Left kidney (tissue), 2 donors: ENCODE data around the gene DIDO1. TPM values are rescaled to one million over a fixed set of nuclear protein-coding genes. Genes with fewer than 3 reads are reported as not detected.
A peak's percentile ranks its signal among the peaks of the same experiment; 100 is the strongest.
"Not testable (repeated sequence)": the region's sequence is repeated elsewhere in the genome, so short reads cannot be mapped to it uniquely, and the experiment has no call there.

Experiments
- DNase-seq: peaks from one replicate; pipeline ENCODE4 v3.0.0-alpha.2; 2013
- polyA plus RNA-seq: library from polyadenylated mRNA; unstranded; fragments of 120-200 nt; gene quantifications from one replicate; pipeline ENCODE4 v1.2.1, GENCODE V29; 2013; ENCODE audit not compliant: insufficient read length

DIDO1 gene
- polyA plus RNA-seq, 1 donor = 66.2 TPM

DNA sequence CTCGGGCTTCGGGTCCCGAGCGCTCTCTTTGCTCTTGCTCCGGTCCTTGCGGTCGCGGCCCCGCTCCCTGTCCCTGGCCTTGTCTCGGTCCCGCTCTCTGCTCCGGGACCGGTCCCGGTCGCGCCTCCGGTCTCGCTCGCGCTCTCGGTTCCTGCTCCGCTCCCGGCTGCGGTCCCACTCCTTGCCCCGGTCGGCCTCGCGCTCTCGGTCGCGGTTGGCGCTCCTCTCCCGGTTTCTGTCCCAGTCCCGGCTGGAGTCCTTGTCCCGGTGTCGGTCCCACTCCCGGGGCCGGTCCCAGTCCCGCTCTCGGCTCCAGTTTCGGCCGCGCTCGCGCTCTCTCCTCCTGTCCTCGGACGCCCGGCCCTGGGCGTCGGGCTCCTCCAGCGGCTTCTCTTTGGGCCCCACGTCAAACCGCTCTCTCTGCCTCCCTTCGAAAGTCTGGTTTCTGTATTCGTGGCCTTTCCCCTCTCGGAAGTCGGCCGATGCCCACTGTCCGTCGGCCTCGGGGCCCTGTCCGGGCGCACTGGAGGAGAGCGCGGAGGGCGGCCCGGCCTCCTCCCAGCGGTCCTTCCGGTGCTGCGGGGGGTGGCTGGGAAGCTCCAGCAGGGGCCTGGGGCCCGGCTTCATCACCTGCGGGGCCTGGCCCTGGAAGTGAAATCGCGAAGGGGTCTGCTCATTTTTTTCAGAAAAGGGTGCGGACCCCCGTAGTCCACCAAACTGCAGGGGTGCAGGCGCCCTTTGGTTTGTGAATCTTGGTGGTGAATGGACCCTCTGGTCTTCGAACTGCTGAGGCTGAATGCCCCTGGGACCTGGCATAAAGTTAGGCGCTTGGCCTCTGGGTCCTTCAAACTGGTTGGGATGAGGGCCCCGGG, 46.8 kb downstream of the DIDO1 start:
- no peak for DNase-seq

DNA sequence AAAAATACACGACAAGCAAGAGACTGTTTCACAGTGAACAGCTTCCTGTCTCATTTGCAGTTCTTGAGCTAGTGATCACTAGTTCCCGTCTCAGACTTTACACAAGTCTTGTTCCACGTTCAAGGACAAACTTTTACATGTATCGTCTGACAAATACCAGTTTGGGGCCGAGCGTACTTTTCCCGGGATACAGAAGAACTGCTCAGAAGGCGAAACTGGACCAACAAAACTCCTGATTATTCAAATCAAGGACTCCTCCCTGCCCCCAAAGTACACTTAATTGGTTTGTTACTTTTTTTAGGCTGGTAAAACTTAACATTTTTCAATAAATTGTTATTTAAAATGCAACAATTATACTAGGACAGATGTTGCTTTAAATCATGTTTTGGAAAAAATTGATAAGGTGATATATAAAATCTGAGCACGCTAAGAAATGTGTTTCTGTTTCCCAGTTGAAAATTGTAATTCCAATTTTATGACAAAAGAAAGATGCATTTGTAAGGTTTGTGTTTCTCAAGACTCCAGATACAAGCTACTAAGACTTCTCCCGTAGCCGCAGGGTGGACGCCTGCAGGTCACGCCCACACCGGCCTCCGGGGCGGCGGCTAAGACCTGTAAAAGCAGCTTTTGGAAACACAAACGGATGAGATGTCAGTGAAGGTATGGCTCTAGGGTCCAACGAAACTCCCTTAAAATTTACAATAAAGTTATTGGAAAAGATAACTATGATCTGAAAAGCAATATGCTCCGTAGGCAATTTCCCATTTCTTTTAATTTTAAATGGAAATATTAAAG, 47.9 kb downstream of the DIDO1 start:
- no peak for DNase-seq

DNA sequence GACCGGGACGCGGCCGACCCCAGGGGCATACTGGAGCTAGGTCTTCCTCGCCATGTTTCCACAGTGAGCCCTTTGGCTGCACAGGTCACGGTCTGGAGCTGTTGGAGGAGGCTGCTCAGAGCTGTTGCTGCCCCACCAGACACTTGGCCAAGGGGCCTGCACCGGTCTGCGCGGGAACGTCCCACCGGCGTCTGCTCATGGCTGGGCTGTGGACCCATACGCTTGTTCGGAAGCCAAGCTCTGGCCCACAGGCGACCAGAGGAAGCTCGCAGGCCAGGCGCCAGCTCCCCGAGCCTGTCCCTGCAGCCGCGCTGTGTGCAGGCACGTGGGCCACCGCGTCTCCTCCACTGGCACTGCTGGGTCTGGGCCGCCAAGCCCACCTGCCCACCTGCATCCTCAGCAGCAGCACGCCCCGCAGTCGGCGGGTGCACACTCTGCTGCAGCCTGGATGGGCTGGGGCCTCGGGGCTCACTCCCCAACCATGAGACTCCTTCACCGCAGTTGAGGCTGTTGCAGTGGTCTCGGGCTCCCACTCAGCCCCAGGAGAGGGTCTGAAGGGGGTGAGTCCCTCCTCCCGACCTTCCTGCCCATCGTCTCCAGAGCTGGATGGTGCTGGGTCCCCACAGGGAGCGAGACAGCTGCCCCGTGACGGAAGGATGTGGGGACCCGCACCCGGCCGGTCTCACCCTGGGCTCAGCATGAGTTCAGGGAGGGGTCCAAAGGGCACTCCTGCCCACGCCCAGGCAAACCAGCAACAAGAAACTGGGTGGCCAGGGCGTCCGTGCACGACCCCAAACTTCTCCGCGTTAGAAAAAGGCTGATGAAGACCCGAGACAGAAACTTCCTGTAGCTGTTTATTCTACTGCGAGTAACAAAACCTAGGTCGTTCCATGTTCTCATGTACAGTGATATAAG, 49.1 kb downstream of the DIDO1 start:
- no peak for DNase-seq

DNA sequence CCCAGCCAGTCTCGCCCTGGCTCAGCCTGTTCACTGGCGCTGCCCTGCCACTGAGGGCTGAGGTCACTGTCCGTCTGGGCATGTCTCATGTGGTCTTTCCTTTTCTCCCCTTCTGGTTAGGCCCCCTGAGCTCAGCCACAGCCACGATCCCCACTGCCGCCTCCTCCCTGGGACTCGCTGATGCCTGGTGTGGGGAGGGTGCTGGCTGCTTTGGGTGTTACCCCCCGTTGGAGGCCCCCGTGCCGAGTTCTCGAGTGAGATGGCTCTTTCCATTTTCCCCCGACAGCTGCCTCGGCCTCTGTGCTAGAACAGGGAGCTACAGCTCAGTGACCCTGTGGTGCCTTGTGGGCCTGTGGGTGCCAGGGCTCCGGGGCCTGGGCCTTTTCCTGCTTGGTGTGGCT, 49.8 kb downstream of the DIDO1 start:
- DNase-seq = no peak

DNA sequence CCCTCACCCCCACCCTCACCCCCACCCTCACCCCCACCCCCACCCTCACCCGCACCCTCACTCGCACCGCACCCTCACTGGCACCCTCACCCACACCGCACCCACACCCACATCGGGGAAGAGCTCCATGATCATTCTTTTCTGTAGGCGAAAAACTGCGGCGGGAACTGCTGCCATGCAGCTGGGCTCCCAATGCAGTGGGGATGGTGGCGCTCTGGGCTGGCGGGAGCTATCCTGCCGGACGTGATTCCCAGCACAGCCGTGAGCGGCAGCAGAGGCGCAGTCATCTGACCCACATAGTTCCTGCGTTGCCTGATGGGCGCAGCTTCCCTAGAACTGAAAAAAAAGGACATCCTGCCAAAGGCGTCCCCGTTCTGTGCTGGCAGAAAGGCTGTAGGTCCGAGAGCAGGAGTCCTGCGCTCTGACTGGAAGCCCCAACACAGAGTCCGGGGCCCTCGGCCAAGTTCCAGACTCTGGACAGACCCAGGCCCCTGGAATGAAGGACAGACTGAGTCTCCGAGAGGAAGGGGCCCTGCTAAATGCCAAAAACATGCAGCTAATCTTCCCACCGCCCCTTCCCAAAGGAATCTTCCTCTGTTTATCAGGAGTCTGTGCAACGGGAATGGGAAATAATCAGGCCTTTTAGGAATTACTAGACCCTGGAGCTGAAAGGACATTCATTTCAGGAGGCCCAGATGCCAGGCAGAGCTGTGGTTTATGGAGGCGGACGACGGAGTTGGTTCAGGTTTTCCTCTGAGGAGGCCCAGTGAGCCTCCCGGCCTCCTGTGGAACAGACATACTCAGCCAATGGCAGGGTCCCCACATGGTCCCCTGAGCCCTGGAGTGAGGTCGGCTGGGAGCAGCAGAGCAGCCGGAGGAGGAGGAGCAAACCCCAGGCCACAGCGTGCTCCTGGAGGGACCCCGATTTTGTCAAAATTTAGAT, 50.6 kb downstream of the DIDO1 start:
- DNase-seq = peak; percentile 72

DNA sequence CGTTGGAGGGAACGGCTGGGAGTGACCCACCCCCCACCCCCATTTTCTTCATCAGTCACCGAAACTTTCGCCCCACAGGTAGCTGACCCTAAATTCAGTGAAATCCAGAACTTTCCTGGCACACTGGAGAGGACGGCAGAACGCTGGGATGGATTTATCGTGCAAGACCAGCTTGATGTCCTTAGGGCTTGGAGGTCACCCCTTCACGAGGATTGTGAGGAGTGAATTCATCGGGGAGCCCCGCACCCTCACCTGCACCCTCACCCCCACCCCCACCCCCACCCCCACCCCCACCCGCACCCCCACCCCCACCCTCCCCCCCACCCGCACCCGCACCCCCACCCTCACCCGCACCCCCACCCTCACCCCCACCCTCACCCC, 51.4 kb downstream of the DIDO1 start:
- DNase-seq = no peak

DNA sequence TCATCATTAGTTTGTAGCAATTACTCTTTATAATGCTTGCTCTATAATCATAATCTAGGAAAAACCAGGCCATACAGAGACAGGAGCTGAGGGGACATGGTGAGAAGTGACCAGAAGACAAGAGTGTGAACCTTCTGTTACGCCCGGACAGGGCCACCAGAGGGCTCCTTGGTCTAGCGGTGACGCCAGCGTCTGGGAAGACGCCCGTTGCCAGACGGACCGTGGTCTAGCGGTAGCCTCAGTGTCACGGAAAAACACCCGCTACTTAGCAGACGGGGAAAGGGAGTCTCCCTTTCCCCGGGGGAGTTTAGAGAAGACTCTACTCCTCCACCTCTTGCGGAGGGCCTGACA, 52.6 kb downstream of the DIDO1 start:
- not testable (repeated sequence) for DNase-seq

DNA sequence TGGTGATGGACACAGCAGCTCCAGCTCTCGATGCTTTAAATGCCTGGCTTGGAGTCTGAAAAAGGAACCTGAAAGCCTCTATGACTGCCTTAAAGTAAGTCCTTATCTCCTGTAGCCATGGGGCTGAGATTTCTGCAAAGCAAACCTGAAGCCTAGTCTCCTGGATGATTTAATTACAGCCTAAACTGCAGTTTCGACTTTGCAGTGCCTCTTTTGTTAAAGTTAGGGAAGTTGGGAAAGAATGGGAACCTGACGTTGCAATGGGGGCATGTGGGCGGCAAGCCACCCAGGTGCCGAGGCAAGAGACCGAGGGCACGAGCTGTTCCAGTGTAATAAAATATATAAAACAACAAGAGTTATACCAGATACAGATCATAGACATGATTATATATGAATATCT, 53.0 kb downstream of the DIDO1 start:
- no peak for DNase-seq

DNA sequence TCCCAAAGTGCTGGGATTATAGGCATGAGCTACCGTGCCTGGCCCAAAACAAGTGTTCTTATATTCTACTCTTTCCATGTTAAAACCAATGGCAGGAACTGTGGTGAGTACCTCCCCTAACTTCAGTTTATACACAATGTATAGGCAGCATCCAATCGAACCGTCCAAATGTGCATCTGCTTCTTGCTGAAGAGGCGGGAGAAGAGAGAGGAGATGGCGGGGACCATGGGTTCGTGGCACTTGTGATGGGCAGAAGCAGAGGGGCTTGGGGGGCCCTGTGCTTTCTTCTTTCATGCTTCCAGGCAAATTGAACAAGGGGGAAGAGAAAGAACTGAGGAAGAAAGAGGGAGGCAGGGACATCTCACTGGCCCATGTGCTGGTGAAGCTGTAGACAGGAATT, 53.4 kb downstream of the DIDO1 start:
- no peak for DNase-seq

DNA sequence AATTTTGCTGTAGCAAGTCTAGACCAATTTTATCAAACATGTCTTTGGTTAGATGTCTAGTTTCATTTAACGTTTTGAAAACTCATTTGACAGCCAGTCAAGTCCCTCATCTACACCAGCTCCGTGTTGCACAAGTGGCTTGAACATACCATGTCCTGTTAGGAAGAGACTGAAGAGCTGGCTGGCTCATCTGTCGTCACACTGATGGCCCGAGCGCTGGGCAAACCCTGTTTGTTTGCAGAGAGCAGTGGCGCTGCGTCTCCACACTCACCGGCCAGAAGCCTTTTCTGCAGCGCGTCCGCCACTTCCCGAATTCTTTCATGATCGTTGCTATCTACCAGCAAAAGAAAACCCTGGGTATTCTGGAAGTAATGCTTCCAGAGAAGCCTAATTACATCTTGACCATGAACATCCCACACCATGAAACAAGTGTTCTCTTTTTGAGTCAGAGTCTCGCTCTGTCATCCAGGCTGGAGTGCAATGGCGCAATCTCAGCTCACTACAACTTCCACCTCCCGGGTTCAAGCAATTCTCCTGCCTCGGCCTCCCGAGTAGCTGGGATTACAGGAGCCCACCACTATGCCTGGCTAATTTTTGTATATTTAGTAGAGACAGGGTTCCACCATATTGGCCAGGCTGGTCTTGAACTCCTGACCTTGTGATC, 54.0 kb downstream of the DIDO1 start:
- no peak for DNase-seq

DNA sequence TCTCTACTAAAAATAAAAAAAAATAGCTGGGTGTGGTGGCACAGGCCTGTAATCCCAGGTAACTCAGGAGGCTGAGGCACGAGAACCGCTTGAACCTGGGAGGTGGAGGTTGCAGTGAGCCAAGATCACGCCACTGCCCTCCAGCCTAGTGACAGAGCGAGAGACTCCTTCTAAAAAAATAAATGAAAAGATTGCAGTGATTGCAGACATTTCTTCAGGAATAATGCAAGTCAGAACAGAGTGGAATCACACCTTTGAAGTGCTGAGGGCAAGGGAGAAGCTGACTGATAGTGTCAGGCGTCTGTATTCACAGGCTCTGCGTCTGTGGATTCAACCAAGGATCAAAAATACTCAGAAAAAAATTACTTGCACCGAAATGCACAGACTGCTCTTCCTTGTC, 62.1 kb downstream of the DIDO1 start:
- DNase-seq = no peak

DNA sequence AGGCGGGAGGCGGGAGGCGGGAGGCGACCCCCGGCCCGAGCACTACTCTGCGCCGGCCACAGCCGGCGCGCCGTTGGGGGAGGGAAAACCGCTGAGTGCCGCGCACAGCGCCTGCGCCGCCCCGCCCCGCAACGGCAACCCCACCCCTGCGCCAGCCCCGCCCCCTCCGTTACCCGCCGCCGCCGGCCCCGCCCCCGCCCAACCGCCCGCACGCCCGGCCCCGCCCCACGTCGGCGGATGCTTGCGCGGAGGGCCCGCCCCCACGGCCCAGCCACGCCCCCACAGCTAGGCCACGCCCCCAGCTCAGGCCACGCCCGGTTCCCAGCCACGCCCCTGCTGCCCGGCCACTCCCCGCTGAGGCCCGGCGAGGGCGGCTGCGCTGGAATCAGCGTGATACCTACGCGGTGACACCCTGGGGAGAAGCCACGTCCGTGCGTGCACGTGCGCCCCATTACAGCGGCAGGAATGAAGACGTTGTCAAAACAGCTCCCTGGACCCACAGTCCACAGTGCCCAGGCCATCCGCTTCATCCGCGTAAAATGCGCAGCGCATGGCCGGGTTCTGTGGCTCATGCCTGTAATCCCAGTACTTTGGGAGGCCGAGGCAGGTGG, 64.5 kb downstream of the DIDO1 start, which contains the start of gene TCFL5:
TCFL5 (minus strand) TSS at position 97 of the 611 bp plus-strand sequence. CDS start 152 bp downstream, outside the sequence.
- peak; percentile 57 for DNase-seq

DNA sequence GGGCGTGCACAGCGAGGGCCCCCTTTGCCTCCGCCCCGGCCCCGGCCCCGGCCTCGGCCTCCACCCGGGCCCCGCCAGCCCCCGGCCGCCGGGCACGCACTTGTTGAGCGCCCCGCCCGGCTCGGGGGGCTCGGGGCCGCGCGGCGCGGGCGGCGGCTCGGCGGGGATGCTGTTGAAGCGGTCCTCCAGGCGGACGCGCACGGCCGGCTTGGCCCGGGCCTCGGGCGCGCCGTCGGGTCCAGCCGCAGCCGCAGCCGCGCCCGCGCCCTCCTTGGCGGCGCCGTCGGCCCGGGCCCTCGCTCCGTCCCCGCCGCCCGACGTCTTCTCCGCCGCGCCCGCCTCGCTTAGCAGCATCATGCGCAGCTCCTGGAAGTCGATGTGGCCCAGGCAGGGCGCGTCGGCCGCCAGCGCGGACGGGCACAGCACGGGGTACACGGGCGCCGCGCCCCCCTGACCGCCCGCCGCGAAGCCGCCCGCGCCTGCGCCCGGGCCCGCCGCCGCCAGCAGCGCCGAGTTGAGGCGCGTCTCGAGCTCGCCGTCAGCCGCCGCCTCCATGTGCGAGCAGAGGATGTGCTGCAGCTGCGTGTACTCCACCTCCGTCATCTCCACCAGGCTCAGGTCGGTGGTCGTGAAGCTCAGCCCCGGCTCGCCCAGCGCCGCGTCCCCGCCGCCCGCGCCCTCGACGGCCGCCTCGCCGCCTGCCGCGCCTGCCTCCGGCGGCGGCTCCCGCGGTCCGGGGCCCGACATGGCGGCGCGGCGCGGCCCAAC, 65.2 kb downstream of the DIDO1 start:
- no peak for DNase-seq

DNA sequence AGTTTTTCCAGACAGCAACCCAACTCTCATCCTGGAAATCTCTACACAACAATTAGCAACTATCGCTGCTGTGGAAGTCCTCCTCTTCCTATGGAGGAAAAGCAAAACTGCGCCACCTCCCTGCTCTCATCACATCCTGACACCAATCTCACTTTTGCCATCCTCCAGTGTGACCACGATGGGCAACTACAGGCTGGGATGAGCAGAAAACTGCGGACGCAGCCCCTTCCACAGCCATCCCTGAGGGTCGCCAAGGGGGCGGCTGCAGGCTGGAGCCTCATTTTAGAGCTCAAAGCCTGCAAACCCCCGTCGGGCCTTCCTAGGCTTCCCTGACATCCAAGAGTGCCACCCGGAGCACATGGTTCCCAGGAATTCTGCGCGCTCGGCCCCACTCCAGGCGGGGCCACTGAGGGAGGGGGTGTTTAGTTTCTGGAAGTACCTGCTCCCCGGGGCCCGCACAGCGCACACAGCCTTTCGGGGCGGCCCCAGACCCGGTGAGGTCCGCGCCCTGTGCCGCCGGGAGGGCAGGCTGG, 65.8 kb downstream of the DIDO1 start:
- DNase-seq = no peak

DNA sequence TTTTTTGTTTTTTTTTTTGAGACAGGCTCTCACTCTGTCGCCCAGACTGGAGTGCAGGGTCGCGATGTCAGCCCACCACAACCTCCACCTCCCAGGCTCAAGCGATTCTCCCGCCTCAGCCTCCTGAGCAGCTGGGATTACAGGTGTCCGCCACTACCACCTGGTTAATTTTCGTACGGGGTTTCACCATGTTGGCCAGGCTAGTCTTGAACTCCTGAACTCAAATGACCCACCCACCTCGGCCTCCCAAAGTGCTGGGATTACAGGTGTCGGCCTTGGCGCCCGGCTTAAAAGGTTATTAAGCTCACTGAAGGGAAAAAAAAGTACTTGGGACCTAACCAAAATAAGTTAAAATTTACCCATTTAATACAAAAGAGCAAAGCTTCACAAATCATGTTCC, 66.6 kb downstream of the DIDO1 start:
- DNase-seq = no peak

DNA sequence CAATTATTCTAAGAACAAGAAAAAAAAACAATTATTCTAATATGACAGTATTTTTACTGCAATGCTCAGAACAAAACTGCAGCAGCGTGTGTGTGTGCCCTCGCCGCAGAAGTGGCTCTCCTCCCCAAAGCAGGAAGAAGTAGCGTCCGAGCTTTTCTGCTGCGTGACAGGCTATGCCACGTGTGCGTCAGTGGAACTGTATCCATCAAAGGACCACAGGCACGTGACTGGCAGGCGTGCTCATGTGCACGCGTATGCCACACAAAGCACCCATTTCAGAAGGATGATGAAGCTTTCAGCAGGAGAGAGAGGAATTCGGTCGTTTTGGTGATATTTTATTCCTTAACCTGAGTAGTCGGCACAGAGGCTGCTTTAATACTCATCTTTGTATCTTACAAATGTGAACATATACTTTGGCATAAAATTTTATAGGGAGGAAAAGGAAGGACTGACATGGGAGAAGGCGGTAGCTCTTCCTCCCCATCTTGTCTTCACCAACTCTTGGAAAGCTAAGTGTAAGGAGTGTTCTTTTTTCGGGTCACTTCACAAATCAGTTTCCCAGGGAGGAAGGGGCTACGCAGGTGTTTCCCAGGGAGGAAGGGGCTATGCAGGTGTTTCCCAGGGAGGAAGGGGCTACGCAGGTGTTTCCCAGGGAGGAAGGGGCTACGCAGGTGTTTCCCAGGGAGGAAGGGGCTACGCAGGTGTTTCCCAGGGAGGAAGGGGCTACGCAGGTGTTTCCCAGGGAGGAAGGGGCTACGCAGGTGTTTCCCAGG, 68.1 kb downstream of the DIDO1 start:
- no peak for DNase-seq

DNA sequence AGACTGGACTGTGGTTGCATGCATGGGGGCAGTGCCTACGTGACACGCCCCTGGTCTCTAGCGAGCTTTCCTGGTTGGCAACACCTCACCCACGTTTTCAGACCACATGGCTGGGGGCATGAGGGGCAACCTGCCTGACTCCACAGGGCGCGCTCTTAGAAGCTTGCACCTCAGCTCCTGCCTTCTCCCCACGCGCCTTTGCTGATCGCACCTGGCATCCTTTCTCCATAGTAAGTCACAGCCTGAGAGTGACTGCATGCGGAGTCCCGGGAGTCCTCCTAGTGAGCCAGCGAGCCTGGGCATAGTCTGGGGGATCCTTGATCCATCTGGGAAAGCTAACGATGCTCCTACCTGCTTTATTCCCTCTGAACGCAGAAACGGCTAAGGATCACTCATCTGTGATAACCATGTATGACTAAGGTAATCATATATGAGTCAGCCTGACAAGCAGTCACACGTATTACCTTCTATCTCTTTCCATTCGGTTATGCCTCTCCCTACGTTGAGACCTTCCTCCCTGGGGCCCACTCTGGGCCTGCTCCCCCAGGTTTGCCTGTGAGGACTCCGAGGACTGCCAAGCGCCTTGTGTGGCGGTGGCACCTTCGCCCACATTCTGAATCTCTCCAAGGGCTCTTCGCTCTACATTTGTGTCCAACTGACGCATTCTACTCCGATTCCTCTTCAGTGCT, 69.2 kb downstream of the DIDO1 start:
- DNase-seq = no peak

DNA sequence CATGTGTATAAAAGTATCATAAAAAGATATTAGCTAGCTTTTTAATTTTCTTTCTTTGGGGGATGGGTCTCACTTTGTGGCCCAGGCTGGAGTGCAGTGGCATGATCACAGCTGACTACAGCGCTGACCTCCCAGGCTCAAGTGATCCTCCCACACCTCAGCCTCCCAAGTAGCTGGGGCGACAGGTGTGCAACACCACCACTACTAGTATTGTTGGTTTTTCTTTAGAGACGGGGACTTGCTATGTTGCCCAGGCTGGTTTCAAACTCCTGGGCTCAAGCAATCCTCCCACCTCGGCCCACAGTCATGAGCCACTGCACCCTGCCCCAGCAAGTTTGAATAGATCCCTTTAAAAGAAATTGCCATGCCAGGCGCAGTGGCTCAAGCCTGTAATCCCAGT, 71.2 kb downstream of the DIDO1 start:
- DNase-seq = no peak
